ENCODE data around the gene CR1L. TPM values are rescaled to one million over a fixed set of nuclear protein-coding genes. Genes with fewer than 3 reads are reported as not detected.

CR1L gene
- total and polyA plus RNA-seq, 10 donors = 0.63 to 7.1 (median 1.3) TPM

- no peaks in the 10 kb centered on the region for H3K27me3 ChIP-seq (replicated peaks in 1 of 7)
- no peak for DNase-seq
- intact Hi-C loops (cut with DNase I; ENCODE audit: low total_unique reads) = no loop called here
- TF ChIP-seq CTCF (IDR thresholded peaks at IDR 0.05 in 8 of 11, conservative IDR thresholded peaks at IDR 0.05 in 3 of 11) (no peak), POLR2A (IDR thresholded peaks at IDR 0.05) (no peak), POLR2AphosphoS5 (IDR thresholded peaks at IDR 0.05) (no peak)
- H3K4me1 ChIP-seq = no peaks in the 10 kb centered on the region
- H3K27ac ChIP-seq = no peak overlapping the region
- no peaks in the 10 kb centered on the region for H3K36me3 ChIP-seq
- no peak overlapping the region for H3K4me3 ChIP-seq
- WGBS, 5 donors = 84 to 96% (median 94%) methylated on average over 2 of the region's 2 CpGs
- H3K9me3 ChIP-seq = no peaks in the 10 kb centered on the region
Observed at GRCh38 chr1:207740207-207740606, 95.3 kb downstream of the CR1L start.

GRCh38 chr1:207742850-207743555 lies 98.1 kb downstream of the CR1L start:
- no peaks in the 10 kb centered on the region for H3K27me3 ChIP-seq (replicated peaks in 1 of 7)
- no peak overlapping the region for H3K4me3 ChIP-seq
- DNase-seq = no peak
- WGBS, 5 donors = 79 to 91% (median 80%) methylated on average over 3 of the region's 3 CpGs
- H3K9me3 ChIP-seq = no peaks in the 10 kb centered on the region
- H3K4me1 ChIP-seq = no peaks in the 10 kb centered on the region
- intact Hi-C loops (cut with DNase I; ENCODE audit: low total_unique reads) = no loop called here
- no peak overlapping the region for H3K27ac ChIP-seq
- no peaks in the 10 kb centered on the region for H3K36me3 ChIP-seq
- TF ChIP-seq POLR2A (IDR thresholded peaks at IDR 0.05) (no peak), CTCF (IDR thresholded peaks at IDR 0.05 in 8 of 11, conservative IDR thresholded peaks at IDR 0.05 in 3 of 11) (no peak), POLR2AphosphoS5 (IDR thresholded peaks at IDR 0.05) (no peak)

- intact Hi-C loops (cut with DNase I; ENCODE audit: low total_unique reads) = no loop called here
- Histone ChIP-seq H3K27ac (no peak overlapping the region), H3K4me3 (no peak overlapping the region), H3K9me3 (no peaks in the 10 kb centered on the region), H3K4me1 (peaks cover 0 to 6% (median 2%) of the 10 kb centered on the region in 6 donors), H3K36me3 (no peaks in the 10 kb centered on the region), H3K27me3 (replicated peaks in 1 of 7) (no peaks in the 10 kb centered on the region)
- WGBS, 5 donors = 82 to 95% (median 91%) methylated on average over 4 of the region's 4 CpGs
- TF ChIP-seq CTCF (IDR thresholded peaks at IDR 0.05 in 8 of 11, conservative IDR thresholded peaks at IDR 0.05 in 3 of 11) = no peak
- no peak for TF ChIP-seq POLR2A (IDR thresholded peaks at IDR 0.05)
- TF ChIP-seq POLR2AphosphoS5 (IDR thresholded peaks at IDR 0.05) = no peak
- no peak for DNase-seq
Observed at GRCh38 chr1:207744000-207744534, 99.1 kb downstream of the CR1L start.

- H3K27ac ChIP-seq = no peak overlapping the region
- 32 to 84% (median 41%) methylated on average over 1 of the region's 1 CpG for WGBS, 5 donors
- TF ChIP-seq POLR2A (IDR thresholded peaks at IDR 0.05) (no peak), CTCF (IDR thresholded peaks at IDR 0.05 in 8 of 11, conservative IDR thresholded peaks at IDR 0.05 in 3 of 11) (no peak), POLR2AphosphoS5 (IDR thresholded peaks at IDR 0.05) (no peak)
- no peaks in the 10 kb centered on the region for H3K36me3 ChIP-seq
- H3K4me3 ChIP-seq = no peak overlapping the region
- no peak for DNase-seq
- no peaks in the 10 kb centered on the region for H3K9me3 ChIP-seq
- intact Hi-C loops (cut with DNase I; ENCODE audit: low total_unique reads) = no loop called here
- H3K27me3 ChIP-seq (replicated peaks in 1 of 7) = no peaks in the 10 kb centered on the region
- peaks cover 0 to 17% (median 10%) of the 10 kb centered on the region in 6 donors for H3K4me1 ChIP-seq
Observed at GRCh38 chr1:207745285-207745684, 100.4 kb downstream of the CR1L start.
